Measurements from ENCODE around the gene GFPT1.

GFPT1 gene

GRCh38 chr2:69340101-69340775 is 46.8 kb downstream of the GFPT1 start:
- H3K27ac ChIP-seq, result no peak overlapping the region
- no peak overlapping the region for H3K4me3 ChIP-seq

GRCh38 chr2:69335311-69335710 is 51.7 kb downstream of the GFPT1 start:
- H3K27ac ChIP-seq, result no peak overlapping the region
- H3K4me3 ChIP-seq, result no peak overlapping the region

DNA sequence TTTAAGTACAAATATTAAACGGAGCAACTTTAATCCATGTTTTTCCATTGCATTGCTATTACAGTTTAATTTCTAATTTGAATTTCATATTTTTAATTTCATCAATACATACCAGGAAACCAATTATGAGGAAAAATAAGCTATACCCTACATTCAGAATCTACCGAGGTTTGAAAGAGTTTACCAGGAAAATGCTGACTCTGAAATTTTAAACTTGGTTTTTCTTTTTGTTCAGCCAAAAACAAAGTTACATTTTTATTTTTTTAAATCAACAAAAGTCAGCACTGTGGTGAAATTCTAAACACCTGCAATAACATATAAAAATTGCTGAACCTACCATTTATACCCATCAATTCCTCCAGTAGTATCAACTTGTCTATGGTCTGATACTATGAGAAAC is 53.7 kb downstream of the GFPT1 start:
- Histone ChIP-seq H3K4me3 (no peak overlapping the region), H3K27ac (no peak overlapping the region)

DNA sequence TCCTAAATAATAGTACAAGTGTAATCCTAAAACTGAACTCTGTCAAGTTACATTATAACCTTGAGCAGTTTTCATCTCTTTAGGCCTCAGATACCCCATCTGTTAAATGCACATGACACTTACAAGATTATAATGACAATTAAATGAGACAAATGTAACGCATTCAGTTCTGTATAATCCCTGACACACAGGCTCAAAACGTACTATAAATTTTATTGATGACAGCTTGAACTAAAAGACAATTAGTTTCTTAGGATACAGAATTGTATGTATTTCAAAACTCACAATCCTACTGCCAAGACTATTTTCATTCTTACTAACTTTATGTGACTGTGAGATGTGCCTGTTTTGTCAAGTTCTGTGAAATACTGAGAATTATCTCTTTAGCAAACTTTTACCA is 56.2 kb downstream of the GFPT1 start:
- Histone ChIP-seq H3K27ac (no peak overlapping the region), H3K4me3 (no peak overlapping the region)

DNA sequence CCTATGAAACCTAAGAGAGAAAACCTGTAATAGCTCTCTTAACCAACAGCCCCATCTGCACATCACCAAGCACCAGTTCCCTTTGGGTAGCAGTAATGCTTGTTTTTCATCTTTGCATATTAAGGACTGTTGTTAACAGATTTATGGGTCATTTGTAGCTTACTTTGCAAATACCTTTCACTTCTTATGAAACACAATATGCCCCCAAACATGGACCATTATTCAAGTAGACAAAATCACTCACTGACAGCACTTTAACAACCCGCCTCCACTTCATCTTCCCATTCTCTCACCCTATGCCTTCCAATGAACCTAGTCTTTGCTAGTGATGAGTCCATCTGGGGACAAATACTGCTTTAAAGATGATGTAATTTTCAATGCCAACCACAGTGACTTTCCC is 64.4 kb downstream of the GFPT1 start:
- Histone ChIP-seq H3K4me3 (no peak overlapping the region), H3K27ac (peak overlapping the region in 1 of 21 experiments; percentile 3)

DNA sequence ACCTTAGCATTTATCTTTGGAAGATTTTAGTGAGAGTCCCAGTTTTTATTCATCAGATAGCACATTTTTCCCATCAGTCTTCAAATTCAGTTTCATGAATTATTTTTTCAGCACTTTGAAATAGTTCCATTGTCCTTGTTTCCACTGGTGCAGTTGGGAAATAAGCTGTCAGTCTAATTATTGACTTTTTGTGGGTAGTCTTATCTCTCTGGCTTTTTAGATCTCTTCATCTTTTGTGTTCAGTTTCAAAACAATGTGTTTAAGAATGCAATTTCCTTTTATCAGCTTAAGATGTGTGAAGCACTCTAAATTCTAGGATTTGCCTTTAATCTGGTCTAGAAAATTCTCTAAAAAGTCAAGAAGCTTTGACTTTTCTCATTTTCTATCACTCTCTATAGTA is 70.5 kb downstream of the GFPT1 start:
- Histone ChIP-seq H3K4me3 (no peak overlapping the region), H3K27ac (no peak overlapping the region)

DNA sequence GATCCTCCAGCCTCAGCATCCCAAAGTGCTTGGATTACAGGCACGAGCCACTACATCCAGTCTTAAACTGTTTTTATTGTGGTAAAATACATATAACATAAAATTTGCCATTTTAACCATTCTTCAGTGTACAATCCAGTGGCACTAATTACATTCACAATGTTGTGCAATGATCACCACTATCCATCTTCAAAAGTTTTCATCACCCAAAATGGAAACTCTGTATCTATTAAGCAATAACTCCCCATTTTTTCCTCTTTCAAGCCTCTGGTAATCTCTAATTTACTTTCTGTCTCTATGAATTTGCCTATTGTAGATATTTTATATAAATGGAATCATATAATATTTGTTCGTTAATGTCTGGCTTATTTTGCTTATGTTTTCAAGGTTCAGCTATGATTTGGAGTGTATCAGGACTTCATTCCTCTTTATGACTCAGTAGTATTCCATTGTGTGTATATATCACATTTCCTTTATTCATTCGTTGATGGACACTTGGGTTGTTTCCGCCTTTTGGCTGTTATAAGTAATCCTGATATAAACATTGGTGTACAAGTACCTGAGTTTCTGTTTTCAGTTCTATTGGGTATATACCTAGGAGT is 71.8 kb downstream of the GFPT1 start:
- Histone ChIP-seq H3K4me3 (no peak overlapping the region), H3K27ac (no peak overlapping the region)

DNA sequence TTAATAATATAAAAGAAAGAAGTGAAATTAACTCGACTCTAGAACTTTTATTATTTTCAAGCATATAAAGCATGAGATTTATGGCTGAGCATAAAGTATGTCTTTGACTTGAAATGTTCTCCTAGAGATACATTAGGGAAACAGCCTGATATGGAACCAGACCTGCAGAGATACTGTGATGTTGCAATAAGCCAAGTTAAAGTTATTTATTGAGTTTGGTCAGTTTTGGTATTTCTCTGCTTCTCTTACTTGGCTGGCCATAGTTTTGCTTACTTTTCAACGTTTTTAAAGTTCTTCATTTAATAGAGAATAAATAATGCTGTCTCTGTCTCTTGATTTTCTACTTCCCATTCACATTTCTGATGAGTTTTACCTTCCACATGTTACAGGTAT is 76.0 kb downstream of the GFPT1 start:
- Histone ChIP-seq H3K4me3 (no peak overlapping the region), H3K27ac (peak overlapping the region in 9 of 21 experiments; percentile 11 to 91 (median 72))

GRCh38 chr2:69310111-69311023 is 76.7 kb downstream of the GFPT1 start:
- H3K4me3 ChIP-seq, result no peak overlapping the region
- H3K27ac ChIP-seq, result peak overlapping the region in 20 of 21 experiments; percentile 27 to 91 (median 74)

DNA sequence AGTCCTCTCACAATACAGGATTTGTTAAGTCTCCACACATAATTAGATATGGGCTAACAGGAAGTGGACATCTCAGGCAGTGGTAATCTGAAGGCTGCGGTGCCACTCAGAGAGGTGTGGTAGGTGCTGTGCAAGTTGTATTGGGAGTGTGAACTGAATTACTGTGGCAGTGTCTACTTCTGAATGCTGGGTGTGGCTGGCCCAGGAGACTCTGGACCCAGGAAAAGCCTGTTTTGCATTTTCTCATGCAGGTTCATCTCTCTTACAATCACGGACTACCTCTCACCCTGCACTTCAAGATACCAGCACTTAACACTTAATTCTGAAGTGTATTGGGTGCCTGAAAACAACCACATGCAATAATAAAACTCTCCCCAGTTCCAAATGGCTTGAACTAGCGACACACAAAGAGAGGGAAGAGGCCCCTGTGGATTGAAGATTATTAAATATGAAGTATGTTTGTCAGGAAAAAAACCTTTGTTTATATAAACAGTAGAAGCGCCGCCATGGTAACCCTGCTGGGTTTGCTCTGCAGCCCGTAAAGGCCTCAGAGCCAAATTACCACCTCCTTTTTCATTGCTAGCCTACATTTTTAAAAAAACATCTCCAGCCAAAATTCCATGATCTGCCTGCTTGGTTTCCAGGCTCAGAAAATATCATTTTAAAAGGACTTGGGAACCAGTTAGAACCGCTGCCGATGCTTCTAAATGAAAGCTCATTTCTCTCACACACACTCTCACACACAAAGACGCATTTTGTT is 77.5 kb downstream of the GFPT1 start:
- no peak overlapping the region for H3K4me3 ChIP-seq
- H3K27ac ChIP-seq, result peak overlapping the region; percentile 27 to 91 (median 73)

DNA sequence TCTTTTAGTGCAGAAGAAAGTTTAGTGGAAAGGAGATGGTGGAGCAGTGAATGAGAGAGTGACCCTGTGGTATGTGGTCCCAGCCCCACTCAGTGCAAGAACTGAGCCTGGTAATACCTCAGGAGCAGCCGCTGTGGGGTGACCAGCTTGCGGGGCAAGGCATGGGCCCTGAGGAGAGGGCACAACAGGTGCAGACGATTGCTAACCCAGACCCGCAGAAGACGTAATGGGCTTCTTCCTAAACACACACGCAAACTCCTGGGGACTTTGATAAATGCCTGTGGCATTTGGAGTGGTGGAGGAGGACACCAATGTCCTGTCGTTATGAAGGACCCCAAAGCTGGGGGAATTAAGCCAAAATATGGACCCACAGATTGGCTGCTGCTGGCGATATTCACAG is 78.7 kb downstream of the GFPT1 start:
- Histone ChIP-seq H3K27ac (peak overlapping the region in 11 of 21 experiments; percentile 48 to 91 (median 78)), H3K4me3 (no peak overlapping the region)

GRCh38 chr2:69307579-69308064 is 79.4 kb downstream of the GFPT1 start:
- H3K4me3 ChIP-seq, result peak overlapping the region; percentile 35 to 52 (median 45)

GRCh38 chr2:69306822-69307578 is 80.0 kb downstream of the GFPT1 start:
- Histone ChIP-seq H3K4me3 (peak overlapping the region; percentile 35 to 52 (median 45)), H3K27ac (peak overlapping the region in 20 of 21 experiments; percentile 10 to 91 (median 74))

More at GRCh38 chr2:69307579-69308064, 79.4 kb downstream of the GFPT1 start:
- H3K27ac ChIP-seq, result peak overlapping the region in 13 of 21 experiments; percentile 34 to 91 (median 79)

GRCh38 chr2:69306393-69306821 is 80.6 kb downstream of the GFPT1 start:
- Histone ChIP-seq H3K27ac (peak overlapping the region in 20 of 21 experiments; percentile 10 to 91 (median 74)), H3K4me3 (peak overlapping the region; percentile 35 to 52 (median 45))

GRCh38 chr2:69305712-69306392 is 81.2 kb downstream of the GFPT1 start:
- peak overlapping the region; percentile 35 to 52 (median 45) for H3K4me3 ChIP-seq
- H3K27ac ChIP-seq, result peak overlapping the region in 18 of 21 experiments; percentile 24 to 91 (median 76)

DNA sequence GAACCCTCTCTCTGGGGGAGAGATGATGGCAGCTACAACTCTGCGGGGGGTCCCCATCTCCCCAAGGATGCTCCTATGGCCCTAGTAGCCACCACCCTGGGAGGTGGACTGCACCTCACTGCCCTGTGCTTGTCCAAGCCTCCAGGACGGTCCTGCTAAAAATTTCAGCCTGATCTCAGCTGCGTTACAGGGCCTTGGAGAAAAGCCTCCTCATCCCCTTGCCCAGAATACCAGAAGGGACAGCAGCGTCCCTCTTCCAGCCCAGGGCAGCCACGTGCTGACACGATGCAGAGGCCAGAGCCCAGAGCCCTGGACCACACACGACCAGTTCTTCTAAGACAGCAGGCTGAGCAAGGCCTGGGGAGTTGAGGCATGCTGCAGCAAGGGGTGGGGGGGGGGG is 81.9 kb downstream of the GFPT1 start:
- Histone ChIP-seq H3K4me3 (no peak overlapping the region), H3K27ac (peak overlapping the region in 1 of 21 experiments; percentile 9)

GRCh38 chr2:69304656-69305055 is 82.4 kb downstream of the GFPT1 start:
- Histone ChIP-seq H3K27ac (no peak overlapping the region), H3K4me3 (no peak overlapping the region)

GRCh38 chr2:69300650-69301049 is 86.4 kb downstream of the GFPT1 start:
- Histone ChIP-seq H3K4me3 (no peak overlapping the region), H3K27ac (peak overlapping the region in 1 of 21 experiments; percentile 38)

Data from skin epidermis (tissue), 12 donors.